Measurements from ENCODE around the gene GLB1L3.
"Not testable (repeated sequence)": the region's sequence is repeated elsewhere in the genome, so short reads cannot be mapped to it uniquely, and the experiment has no call there.

The GLB1L3 gene

DNA sequence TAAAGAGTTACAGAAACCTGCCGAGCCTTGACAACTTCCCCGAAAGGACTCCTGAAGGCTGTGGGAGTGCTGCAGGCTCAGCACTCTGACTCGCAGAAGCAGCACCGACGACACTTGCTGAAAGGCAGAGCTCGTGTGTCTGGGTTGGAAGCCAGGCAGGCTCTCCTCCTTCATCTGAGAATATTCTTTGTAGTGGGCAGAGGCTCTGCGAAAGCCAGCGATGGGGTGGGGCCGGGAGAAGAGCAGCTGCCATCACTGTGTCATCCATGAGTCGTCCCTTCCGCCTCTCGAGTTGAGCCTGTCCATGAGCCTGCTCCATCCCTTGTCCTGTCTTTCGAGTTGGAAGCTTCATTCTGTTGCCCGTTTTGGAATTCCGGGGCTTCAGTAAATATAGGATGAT, 67.5 kb downstream of the GLB1L3 start:
- no peak for DNase-seq (ENCODE audit: low read depth in 2 of 2)

GRCh38 chr11:134344497-134345236, 68.5 kb downstream of the GLB1L3 start:
- DNase-seq (ENCODE audit: low read depth in 2 of 2): not testable (repeated sequence)

- DNase-seq (ENCODE audit: low read depth in 2 of 2): no peak
These were observed 69.0 kb downstream of the GLB1L3 start for GRCh38 chr11:134345237-134345550.

- DNase-seq (ENCODE audit: low read depth in 2 of 2): no peak
These were observed 70.2 kb downstream of the GLB1L3 start for GRCh38 chr11:134346101-134346975.

DNA sequence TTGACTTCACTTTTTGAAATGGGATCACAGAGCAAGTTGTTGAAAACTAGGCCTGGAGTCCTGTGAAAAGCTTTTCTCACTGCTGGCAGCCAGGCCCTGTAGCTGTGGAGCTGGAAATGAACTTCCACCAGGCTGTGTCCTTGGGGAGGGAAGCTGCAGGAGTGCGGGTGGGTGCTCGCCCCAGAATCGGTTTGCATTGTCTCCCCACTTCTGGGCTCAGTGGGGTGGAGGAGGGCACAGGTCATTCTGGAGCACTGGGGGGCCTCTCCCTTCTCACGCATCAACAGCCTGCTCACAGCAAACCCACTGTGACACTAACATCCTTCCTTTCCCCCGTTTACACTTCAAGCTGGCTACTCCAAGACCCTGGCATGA, 70.8 kb downstream of the GLB1L3 start:
- DNase-seq (ENCODE audit: low read depth in 2 of 2): no peak

DNA sequence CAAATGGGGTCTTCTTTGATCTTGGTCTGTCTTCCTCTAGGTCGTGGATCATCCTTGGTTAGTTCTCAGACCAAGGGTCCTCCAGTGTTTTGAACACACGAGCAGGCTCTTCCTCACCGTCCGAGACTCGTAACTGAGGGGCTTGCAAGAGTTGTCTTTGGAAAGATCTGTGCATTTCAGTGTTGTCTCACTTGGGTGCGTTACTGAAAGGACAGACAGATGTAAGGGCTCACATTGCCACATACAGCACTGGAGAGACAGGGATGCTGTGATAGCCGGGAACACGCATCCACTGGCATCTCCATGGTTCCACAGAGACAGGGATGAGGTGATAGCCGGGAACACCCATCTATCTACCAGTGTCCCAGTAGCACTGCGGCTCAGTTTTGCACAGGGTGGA, 71.3 kb downstream of the GLB1L3 start:
- DNase-seq (ENCODE audit: low read depth in 2 of 2): no peak

GRCh38 chr11:134349109-134349801, 73.1 kb downstream of the GLB1L3 start:
- DNase-seq (ENCODE audit: low read depth in 2 of 2): no peak

DNA sequence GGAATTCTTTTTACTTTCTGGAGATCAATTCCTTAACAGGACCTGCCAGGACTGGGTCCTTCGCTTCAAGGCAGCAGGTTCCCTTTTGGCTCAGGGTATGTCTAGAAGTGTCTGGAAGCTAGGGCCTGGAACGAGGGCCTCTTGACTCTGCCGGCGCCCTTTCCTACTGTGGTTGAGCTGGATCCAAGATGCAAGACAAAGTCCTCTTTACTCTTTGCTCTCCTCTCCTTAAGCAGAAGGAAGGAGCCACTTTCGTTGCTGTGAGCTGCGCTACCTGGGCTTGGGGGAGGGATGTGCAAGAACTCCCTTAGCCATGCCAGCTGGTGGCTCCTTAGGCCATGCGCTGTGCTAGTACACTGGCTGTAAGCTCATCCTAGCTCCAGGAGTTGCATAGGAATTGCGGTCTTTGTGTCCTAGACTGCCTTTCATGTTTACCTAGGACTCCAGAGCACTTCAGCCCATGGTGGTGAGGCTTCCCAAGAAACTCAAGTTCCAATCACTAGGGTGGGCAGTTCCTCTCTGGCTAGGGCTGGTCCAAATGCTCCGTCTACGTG, 73.7 kb downstream of the GLB1L3 start:
- DNase-seq (ENCODE audit: low read depth in 2 of 2): no peak

GRCh38 chr11:134350381-134350780, 74.2 kb downstream of the GLB1L3 start:
- no peak for DNase-seq (ENCODE audit: low read depth in 2 of 2)

DNA sequence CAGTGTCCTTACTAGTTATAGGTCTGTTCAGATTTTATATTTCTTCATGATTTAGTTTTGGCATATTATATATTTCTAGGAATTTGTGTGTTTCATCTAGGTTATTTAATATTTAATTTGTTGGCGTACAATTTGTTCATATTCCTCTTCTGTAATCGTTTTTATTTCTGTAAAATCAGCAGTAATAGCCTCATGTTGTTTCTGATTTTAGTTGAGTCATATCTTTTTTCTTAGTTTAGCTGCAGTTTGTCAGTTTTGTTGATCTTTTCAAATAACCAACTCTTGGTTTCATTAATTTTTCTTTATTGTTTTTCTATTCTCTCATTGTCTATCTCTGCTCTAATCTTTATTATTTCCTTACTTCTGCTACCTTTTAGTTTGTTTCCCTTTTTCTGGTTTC, 75.9 kb downstream of the GLB1L3 start:
- DNase-seq (ENCODE audit: low read depth in 2 of 2): no peak

- no peak for DNase-seq (ENCODE audit: low read depth in 2 of 2)
These were observed 79.0 kb downstream of the GLB1L3 start for GRCh38 chr11:134355136-134355535.

DNA sequence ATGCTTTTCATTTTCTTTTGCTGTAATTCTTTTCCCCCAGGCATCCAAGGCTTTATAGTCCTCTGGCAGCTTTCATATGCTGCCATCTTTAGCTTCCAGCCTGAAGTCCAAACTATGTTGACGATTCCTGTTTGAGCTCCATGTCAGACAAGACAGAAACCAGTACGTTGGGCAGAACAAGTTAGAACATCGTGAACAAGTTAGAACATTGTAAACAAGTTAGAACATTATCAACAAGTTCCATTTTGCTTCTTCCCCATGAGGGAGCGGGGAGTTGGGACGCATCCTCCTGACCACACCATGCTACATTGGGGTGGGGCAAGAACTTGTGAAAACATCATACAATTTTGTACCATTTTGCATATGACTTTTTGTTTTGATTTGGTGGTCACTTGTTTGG, 79.5 kb downstream of the GLB1L3 start:
- DNase-seq (ENCODE audit: low read depth in 2 of 2): no peak

GRCh38 chr11:134356656-134357544, 80.7 kb downstream of the GLB1L3 start:
- DNase-seq (ENCODE audit: low read depth in 2 of 2): no peak

GRCh38 chr11:134357545-134357839, 81.3 kb downstream of the GLB1L3 start:
- DNase-seq (ENCODE audit: low read depth in 2 of 2): no peak

- DNase-seq (ENCODE audit: low read depth in 2 of 2): no peak
These were observed 82.1 kb downstream of the GLB1L3 start for GRCh38 chr11:134358165-134358855.

- no peak for DNase-seq (ENCODE audit: low read depth in 2 of 2)
These were observed 82.8 kb downstream of the GLB1L3 start for GRCh38 chr11:134358856-134359490.

DNA sequence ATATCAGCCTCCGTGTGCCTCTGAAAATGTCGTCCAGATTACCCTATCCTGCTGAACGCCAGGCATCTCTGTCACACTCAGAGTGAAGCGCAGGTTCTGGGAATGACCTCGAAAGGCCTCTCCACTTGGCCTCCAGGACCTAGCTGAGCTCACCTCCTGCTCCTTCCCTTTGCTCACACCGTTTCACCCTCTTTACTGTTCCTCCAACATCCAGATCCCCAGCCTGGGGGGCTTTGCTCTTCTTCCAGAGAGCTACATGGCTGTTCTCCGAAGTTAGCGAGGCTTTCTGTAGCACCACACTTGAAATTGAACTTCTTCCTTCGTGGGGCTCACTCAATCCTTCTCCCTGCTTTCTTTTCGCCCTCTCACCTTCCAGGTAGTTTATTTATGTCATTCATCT, 83.5 kb downstream of the GLB1L3 start:
- DNase-seq (ENCODE audit: low read depth in 2 of 2): no peak

DNA sequence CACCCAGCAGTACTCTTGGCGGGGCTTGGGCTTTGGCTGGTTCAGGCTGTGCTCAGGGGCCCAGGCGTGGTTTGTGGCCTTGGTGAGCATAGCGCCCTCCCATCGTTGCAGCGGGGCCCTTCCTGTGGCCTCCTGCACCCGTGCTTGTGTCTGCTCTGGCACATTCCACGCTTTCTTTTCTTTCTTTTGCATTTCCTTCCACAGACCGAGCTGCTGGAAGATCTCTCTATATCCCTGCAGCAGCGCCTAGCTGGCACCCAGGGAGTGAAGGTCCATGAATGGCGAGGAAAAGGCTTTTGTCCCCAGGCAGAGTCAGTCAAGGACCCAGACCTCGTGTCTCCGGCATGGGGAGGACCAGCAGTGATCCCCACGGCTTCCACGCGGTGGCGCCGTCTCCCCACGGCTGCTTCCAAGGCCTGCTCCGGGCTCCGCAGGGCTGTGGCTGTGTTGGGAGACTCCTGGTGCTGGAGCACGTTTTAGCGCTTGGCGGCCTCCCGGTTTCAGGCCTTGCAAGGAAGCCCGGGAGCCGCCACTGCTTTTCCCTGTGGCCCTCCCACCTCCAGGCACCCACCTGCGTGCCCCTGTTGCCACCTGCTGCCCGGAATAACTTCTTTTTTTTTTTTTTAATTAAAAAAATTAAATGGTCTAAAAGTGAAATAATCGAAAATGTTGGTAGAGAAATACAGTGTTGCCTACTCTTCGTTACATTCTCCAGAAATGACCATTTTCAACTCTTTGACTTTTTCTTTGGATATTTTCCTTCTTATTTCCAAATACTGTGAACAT, 84.1 kb downstream of the GLB1L3 start:
- peak; percentile 60 to 72 for DNase-seq (ENCODE audit: low read depth in 2 of 2)

- DNase-seq (ENCODE audit: low read depth in 2 of 2): no peak
These were observed 85.5 kb downstream of the GLB1L3 start for GRCh38 chr11:134361661-134362060.
